ENCODE results near the gene RNF167. TPM values are rescaled to one million over a fixed set of nuclear protein-coding genes. Genes with fewer than 3 reads are reported as not detected.
A peak's percentile ranks its signal among the peaks of the same experiment; 100 is the strongest.

Gene RNF167
- total and polyA plus RNA-seq, 2 of the 13 experiments (the other 11 are each of a cell fraction or from before 2014, with no cell fraction given) = 44.1 to 45.4 TPM

GRCh38 chr17:4949321-4950074 is 9.4 kb downstream of the RNF167 start (continued):
- no peak for TF ChIP-seq ZNF577 (CRISPR knock-in tag; IDR thresholded peaks at IDR 0.05; ENCODE audit: borderline replicate concordance, low read depth)
- peak; percentile 25; the same call in 1 of the 2 replicates for TF ChIP-seq ZNF451 (CRISPR knock-in tag; IDR thresholded peaks at IDR 0.05)
- TF ChIP-seq ZNF781 (CRISPR knock-in tag; IDR thresholded peaks at IDR 0.05; ENCODE audit: borderline replicate concordance, not compliant biosample characterization) = no peak
- no peak for TF ChIP-seq NCOA1 (CRISPR knock-in tag; IDR thresholded peaks at IDR 0.05)
- peak; percentile 60; the same call in 1 of the 2 replicates for TF ChIP-seq TBX2 (CRISPR knock-in tag; IDR thresholded peaks at IDR 0.05; ENCODE audit: borderline replicate concordance)
- TF ChIP-seq ATF1 (CRISPR knock-in tag; IDR thresholded peaks at IDR 0.05) = no peak
- TF ChIP-seq FOXK2 (IDR thresholded peaks at IDR 0.05) = no peak
- TF ChIP-seq POLR2G (IDR thresholded peaks at IDR 0.05; ENCODE audit: low read depth, low read length) = peak; percentile 76
- no peak; the same call in 1 of the 2 replicates for TF ChIP-seq ZBTB2 (CRISPR knock-in tag; IDR thresholded peaks at IDR 0.05; ENCODE audit: low read depth)
- no peak for TF ChIP-seq USF2 (IDR thresholded peaks at IDR 0.05; ENCODE audit: low read depth, low read length)
- TF ChIP-seq USF2 (CRISPR knock-in tag; IDR thresholded peaks at IDR 0.05; ENCODE audit: borderline replicate concordance) = no peak
- no peak for TF ChIP-seq CAMTA2 (CRISPR knock-in tag; IDR thresholded peaks at IDR 0.05; ENCODE audit: borderline replicate concordance)
- TF ChIP-seq TFAP4 (IDR thresholded peaks at IDR 0.05; ENCODE audit: borderline replicate concordance, low read depth) = no peak; the same call in 1 of the 2 replicates
- TF ChIP-seq PATZ1 (CRISPR knock-in tag; IDR thresholded peaks at IDR 0.05) = peak; percentile 86; the same call in 1 of the 2 replicates
- TF ChIP-seq ZNF784 (CRISPR knock-in tag; IDR thresholded peaks at IDR 0.05; ENCODE audit: borderline replicate concordance) = peak; percentile 67; the same call in 1 of the 2 replicates
- TF ChIP-seq EEA1 (CRISPR knock-in tag; IDR thresholded peaks at IDR 0.05; ENCODE audit: borderline replicate concordance) = peak; percentile 54; the same call in 1 of the 2 replicates
- TF ChIP-seq RBM22 (optimal IDR thresholded peaks at IDR 0.05; ENCODE audit: low read length) = no peak
- no peak for TF ChIP-seq ZNF260 (CRISPR knock-in tag; IDR thresholded peaks at IDR 0.05; ENCODE audit: borderline replicate concordance, low read depth)
- TF ChIP-seq NCOA5 (CRISPR knock-in tag; IDR thresholded peaks at IDR 0.05) = 0 out of 2 replicates have a peak, but pooled peaks have one; percentile 25
- TF ChIP-seq KLF13 (CRISPR knock-in tag; IDR thresholded peaks at IDR 0.05) = no peak
- TF ChIP-seq PRPF4 (IDR thresholded peaks at IDR 0.05; ENCODE audit: low read depth, low read length, poor library complexity, severe bottlenecking) = no peak
- no peak; the same call in 1 of the 2 replicates for TF ChIP-seq ZSCAN9 (CRISPR knock-in tag; IDR thresholded peaks at IDR 0.05; ENCODE audit: borderline replicate concordance)

Measured in HepG2 (cell line).